ENCODE measurements around the gene CUBN. TPM values are rescaled to one million over a fixed set of nuclear protein-coding genes. Genes with fewer than 3 reads are reported as not detected.

CUBN gene
- total RNA-seq, 1 experiment from 2014 or later = not detected

GRCh38 chr10:17061418-17061817 lies 68.2 kb downstream of the CUBN start:
- Histone ChIP-seq H3K4me2 (ENCODE audit: low read depth, low read length, poor library complexity, severe bottlenecking) (no peak overlapping the region), H3K27ac (ENCODE audit: low read length) (no peak overlapping the region), H3K36me3 (ENCODE audit: insufficient read depth, low read length) (no peaks in the 10 kb centered on the region)

DNA sequence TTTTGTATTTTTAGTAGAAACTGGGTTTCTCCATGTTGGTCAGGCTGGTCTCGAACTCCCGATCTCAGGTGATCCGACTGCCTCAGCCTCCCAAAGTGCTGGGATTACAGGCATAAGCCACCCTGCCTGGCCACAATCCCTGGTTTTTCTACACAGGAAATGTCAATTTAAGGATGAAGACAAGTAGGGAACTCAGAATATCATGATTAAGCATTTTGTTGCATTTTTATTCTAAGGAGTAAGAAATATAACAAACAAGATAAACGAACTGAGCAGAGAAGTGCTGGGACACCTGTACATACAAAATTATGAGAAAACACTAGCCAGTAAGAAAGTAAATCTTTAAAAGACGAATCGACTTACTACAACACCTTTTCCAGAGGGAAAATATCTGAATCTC lies 69.3 kb downstream of the CUBN start:
- H4K20me1 ChIP-seq (ENCODE audit: insufficient read depth, low read depth, low read length) = no peaks in the 10 kb centered on the region

More at GRCh38 chr10:17061418-17061817, 68.2 kb downstream of the CUBN start:
- no peak overlapping the region for H2AFZ ChIP-seq (ENCODE audit: low read length)
- no peaks in the 10 kb centered on the region for H3K4me1 ChIP-seq (ENCODE audit: low read length)
- H3K9me3 ChIP-seq (ENCODE audit: low read length) = no peaks in the 10 kb centered on the region
- H3K27me3 ChIP-seq (ENCODE audit: low read length) = no peaks in the 10 kb centered on the region
- no peak overlapping the region for H3K4me3 ChIP-seq (ENCODE audit: low read length)
- H3K79me2 ChIP-seq (ENCODE audit: low read length) = no peaks in the 10 kb centered on the region
- H3K9me2 ChIP-seq (replicated peaks; ENCODE audit: insufficient read depth, low read length) = no peaks in the 10 kb centered on the region
- H4K20me1 ChIP-seq (ENCODE audit: insufficient read depth, low read depth, low read length) = no peaks in the 10 kb centered on the region
- no peak for DNase-seq
- H3K9ac ChIP-seq (ENCODE audit: low read length) = no peak overlapping the region

GRCh38 chr10:17059197-17059688 lies 70.4 kb downstream of the CUBN start:
- Histone ChIP-seq H3K4me1 (ENCODE audit: low read length) (no peaks in the 10 kb centered on the region), H3K9me3 (ENCODE audit: low read length) (no peaks in the 10 kb centered on the region), H3K27ac (ENCODE audit: low read length) (no peak overlapping the region), H3K9ac (ENCODE audit: low read length) (no peak overlapping the region), H3K27me3 (ENCODE audit: low read length) (no peaks in the 10 kb centered on the region), H2AFZ (ENCODE audit: low read length) (no peak overlapping the region), H4K20me1 (ENCODE audit: insufficient read depth, low read depth, low read length) (no peaks in the 10 kb centered on the region), H3K79me2 (ENCODE audit: low read length) (no peaks in the 10 kb centered on the region), H3K36me3 (ENCODE audit: insufficient read depth, low read length) (no peaks in the 10 kb centered on the region), H3K9me2 (replicated peaks; ENCODE audit: insufficient read depth, low read length) (no peaks in the 10 kb centered on the region), H3K4me3 (ENCODE audit: low read length) (no peak overlapping the region), H3K4me2 (ENCODE audit: low read depth, low read length, poor library complexity, severe bottlenecking) (no peak overlapping the region)
- DNase-seq = no peak

More for the DNA sequence above, 69.3 kb downstream of the CUBN start:
- no peaks in the 10 kb centered on the region for H3K27me3 ChIP-seq (ENCODE audit: low read length)
- no peak for DNase-seq
- H3K27ac ChIP-seq (ENCODE audit: low read length) = no peak overlapping the region
- H3K79me2 ChIP-seq (ENCODE audit: low read length) = no peaks in the 10 kb centered on the region
- H2AFZ ChIP-seq (ENCODE audit: low read length) = no peak overlapping the region
- H3K9me3 ChIP-seq (ENCODE audit: low read length) = no peaks in the 10 kb centered on the region
- H3K4me3 ChIP-seq (ENCODE audit: low read length) = no peak overlapping the region
- H3K4me2 ChIP-seq (ENCODE audit: low read depth, low read length, poor library complexity, severe bottlenecking) = no peak overlapping the region
- H3K36me3 ChIP-seq (ENCODE audit: insufficient read depth, low read length) = no peaks in the 10 kb centered on the region
- H3K9me2 ChIP-seq (replicated peaks; ENCODE audit: insufficient read depth, low read length) = no peaks in the 10 kb centered on the region
- H3K9ac ChIP-seq (ENCODE audit: low read length) = no peak overlapping the region
- H3K4me1 ChIP-seq (ENCODE audit: low read length) = no peaks in the 10 kb centered on the region

- H3K9me2 ChIP-seq (replicated peaks; ENCODE audit: insufficient read depth, low read length) = no peaks in the 10 kb centered on the region
- no peaks in the 10 kb centered on the region for H3K27me3 ChIP-seq (ENCODE audit: low read length)
- H3K79me2 ChIP-seq (ENCODE audit: low read length) = no peaks in the 10 kb centered on the region
- no peaks in the 10 kb centered on the region for H3K36me3 ChIP-seq (ENCODE audit: insufficient read depth, low read length)
- no peaks in the 10 kb centered on the region for H3K9me3 ChIP-seq (ENCODE audit: low read length)
- no peak overlapping the region for H2AFZ ChIP-seq (ENCODE audit: low read length)
- no peak overlapping the region for H3K4me3 ChIP-seq (ENCODE audit: low read length)
- DNase-seq = no peak
- no peak overlapping the region for H3K9ac ChIP-seq (ENCODE audit: low read length)
- H4K20me1 ChIP-seq (ENCODE audit: insufficient read depth, low read depth, low read length) = no peaks in the 10 kb centered on the region
- H3K27ac ChIP-seq (ENCODE audit: low read length) = no peak overlapping the region
- no peak overlapping the region for H3K4me2 ChIP-seq (ENCODE audit: low read depth, low read length, poor library complexity, severe bottlenecking)
- H3K4me1 ChIP-seq (ENCODE audit: low read length) = no peaks in the 10 kb centered on the region
Measured at GRCh38 chr10:17058093-17058492, 71.5 kb downstream of the CUBN start.

DNA sequence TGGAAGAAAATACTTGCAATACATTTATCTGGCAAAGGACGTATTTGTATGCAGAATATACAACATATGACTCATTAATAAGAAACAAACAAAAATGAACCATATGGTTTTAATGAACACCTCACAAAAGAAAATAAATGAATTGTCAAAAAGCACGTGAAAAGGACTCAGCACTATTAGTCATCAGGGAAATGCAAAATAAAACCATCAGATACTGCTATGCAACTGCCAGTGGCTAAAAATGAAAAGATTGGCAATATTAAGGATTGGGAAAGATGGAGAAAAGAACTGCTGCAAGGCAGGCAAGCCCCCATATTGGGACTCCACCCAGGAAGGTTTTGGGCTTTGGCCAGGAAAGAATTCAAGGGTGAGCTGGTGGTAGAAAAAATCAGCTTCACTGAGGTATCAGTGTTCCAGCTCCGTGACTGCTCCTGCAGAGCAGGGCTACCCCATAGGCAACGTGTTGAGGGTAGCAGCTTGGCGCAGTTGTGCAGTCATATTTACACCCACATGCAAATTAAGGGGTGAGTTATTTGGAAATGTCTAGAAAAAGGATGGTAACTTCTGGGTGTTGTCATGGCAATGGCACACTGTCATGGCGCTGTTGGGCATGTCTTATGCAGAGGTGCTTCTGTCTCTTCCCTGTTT lies 72.7 kb downstream of the CUBN start:
- Histone ChIP-seq H3K4me1 (ENCODE audit: low read length) (no peaks in the 10 kb centered on the region), H2AFZ (ENCODE audit: low read length) (no peak overlapping the region), H3K36me3 (ENCODE audit: insufficient read depth, low read length) (no peaks in the 10 kb centered on the region), H3K9ac (ENCODE audit: low read length) (no peak overlapping the region), H3K9me2 (replicated peaks; ENCODE audit: insufficient read depth, low read length) (no peaks in the 10 kb centered on the region), H3K4me3 (ENCODE audit: low read length) (no peak overlapping the region), H3K79me2 (ENCODE audit: low read length) (no peaks in the 10 kb centered on the region), H3K27me3 (ENCODE audit: low read length) (no peaks in the 10 kb centered on the region), H3K4me2 (ENCODE audit: low read depth, low read length, poor library complexity, severe bottlenecking) (no peak overlapping the region), H3K9me3 (ENCODE audit: low read length) (no peaks in the 10 kb centered on the region), H4K20me1 (ENCODE audit: insufficient read depth, low read depth, low read length) (no peaks in the 10 kb centered on the region), H3K27ac (ENCODE audit: low read length) (no peak overlapping the region)
- DNase-seq = no peak

- H3K9me3 ChIP-seq (ENCODE audit: low read length) = no peaks in the 10 kb centered on the region
- H3K9me2 ChIP-seq (replicated peaks; ENCODE audit: insufficient read depth, low read length) = no peaks in the 10 kb centered on the region
- H3K4me3 ChIP-seq (ENCODE audit: low read length) = no peak overlapping the region
- H3K27ac ChIP-seq (ENCODE audit: low read length) = no peak overlapping the region
- H2AFZ ChIP-seq (ENCODE audit: low read length) = no peak overlapping the region
- no peaks in the 10 kb centered on the region for H3K4me1 ChIP-seq (ENCODE audit: low read length)
- no peak overlapping the region for H3K4me2 ChIP-seq (ENCODE audit: low read depth, low read length, poor library complexity, severe bottlenecking)
- no peaks in the 10 kb centered on the region for H3K79me2 ChIP-seq (ENCODE audit: low read length)
- H4K20me1 ChIP-seq (ENCODE audit: insufficient read depth, low read depth, low read length) = no peaks in the 10 kb centered on the region
- DNase-seq = no peak
- no peaks in the 10 kb centered on the region for H3K36me3 ChIP-seq (ENCODE audit: insufficient read depth, low read length)
- no peak overlapping the region for H3K9ac ChIP-seq (ENCODE audit: low read length)
- H3K27me3 ChIP-seq (ENCODE audit: low read length) = no peaks in the 10 kb centered on the region
Measured at GRCh38 chr10:17053513-17053912, 76.1 kb downstream of the CUBN start.

- no peak overlapping the region for H3K27ac ChIP-seq (ENCODE audit: low read length)
- no peak overlapping the region for H2AFZ ChIP-seq (ENCODE audit: low read length)
- H3K9me3 ChIP-seq (ENCODE audit: low read length) = no peaks in the 10 kb centered on the region
- no peaks in the 10 kb centered on the region for H4K20me1 ChIP-seq (ENCODE audit: insufficient read depth, low read depth, low read length)
- no peaks in the 10 kb centered on the region for H3K9me2 ChIP-seq (replicated peaks; ENCODE audit: insufficient read depth, low read length)
- H3K79me2 ChIP-seq (ENCODE audit: low read length) = no peaks in the 10 kb centered on the region
- no peaks in the 10 kb centered on the region for H3K36me3 ChIP-seq (ENCODE audit: insufficient read depth, low read length)
- H3K9ac ChIP-seq (ENCODE audit: low read length) = no peak overlapping the region
- H3K4me1 ChIP-seq (ENCODE audit: low read length) = no peaks in the 10 kb centered on the region
- no peak overlapping the region for H3K4me3 ChIP-seq (ENCODE audit: low read length)
- H3K27me3 ChIP-seq (ENCODE audit: low read length) = no peaks in the 10 kb centered on the region
- no peak overlapping the region for H3K4me2 ChIP-seq (ENCODE audit: low read depth, low read length, poor library complexity, severe bottlenecking)
- DNase-seq = no peak
Measured at GRCh38 chr10:17053061-17053460, 76.5 kb downstream of the CUBN start.

GRCh38 chr10:17051851-17052250 lies 77.8 kb downstream of the CUBN start:
- Histone ChIP-seq H3K9me2 (replicated peaks; ENCODE audit: insufficient read depth, low read length) (no peaks in the 10 kb centered on the region), H3K4me2 (ENCODE audit: low read depth, low read length, poor library complexity, severe bottlenecking) (no peak overlapping the region), H3K79me2 (ENCODE audit: low read length) (no peaks in the 10 kb centered on the region), H3K4me3 (ENCODE audit: low read length) (no peak overlapping the region), H2AFZ (ENCODE audit: low read length) (no peak overlapping the region), H3K36me3 (ENCODE audit: insufficient read depth, low read length) (no peaks in the 10 kb centered on the region), H3K9me3 (ENCODE audit: low read length) (no peaks in the 10 kb centered on the region), H3K9ac (ENCODE audit: low read length) (no peak overlapping the region), H4K20me1 (ENCODE audit: insufficient read depth, low read depth, low read length) (no peaks in the 10 kb centered on the region), H3K27me3 (ENCODE audit: low read length) (no peaks in the 10 kb centered on the region), H3K27ac (ENCODE audit: low read length) (no peak overlapping the region), H3K4me1 (ENCODE audit: low read length) (no peaks in the 10 kb centered on the region)
- DNase-seq = no peak
